T-cell (primary cell): ENCODE results near the gene NT5DC2. TPM values are rescaled to one million over a fixed set of nuclear protein-coding genes. Genes with fewer than 3 reads are reported as not detected.

Experiments used
- ATAC-seq, 4 experiments: fragments of 200-7000 bp in 3 of 4; fragments of 150-1000 bp in 1 of 4; cut with Tn5 transposase; replicated peaks in 1 of 4; 1 replicate in 3 of 4; 2 replicates in 1 of 4; pipeline ENCODE4 v1.10.0; 2021; ENCODE audit warnings: moderate library complexity in 3 of 4, mild to moderate bottlenecking in 2 of 4, moderate number of reproducible peaks in 1 of 4
- CTCF ChIA-PET, 2 donors: fragments of 300-600 bp; sonication (Branson Sonifier 250); formaldehyde crosslinking; loops; one replicate each; lab custom pipeline; 2022; ENCODE audit warnings: antibody characterized with exemption in 2 of 2; lab: Charles Lee
- POLR2A ChIA-PET, 2 donors: fragments of 300-600 bp; sonication (Branson Sonifier 250); formaldehyde crosslinking; loops; one replicate each; lab custom pipeline; 2022; ENCODE audit warnings: antibody characterized with exemption in 2 of 2; lab: Charles Lee
- DNase-seq, 35 experiments: peaks; one replicate each; pipeline versions ENCODE4 v3.0.0 to v3.0.0-alpha.2; 2013 to 2023
- H3K27ac ChIP-seq: one replicate; pipeline ENCODE4 v1.5.1; 2013; ENCODE audit warnings: low read length
- H3K27me3 ChIP-seq, 2 experiments: replicated peaks in 1 of 2; 1 replicate in 1 of 2; 2 replicates in 1 of 2; pipeline versions ENCODE4 v1.6.1 to v1.7.0; 2013; ENCODE audit warnings: low read length in 1 of 2, mixed read lengths in 1 of 2; ENCODE audit not compliant: control insufficient read depth in 2 of 2, insufficient read depth in 2 of 2; ENCODE audit errors: extremely low read depth in 1 of 2
- H3K36me3 ChIP-seq, 2 donors: 1 replicate in 1 of 2; 2 replicates in 1 of 2; pipeline versions ENCODE4 v1.6.1 to v1.7.0; 2013; ENCODE audit warnings: low read length in 1 of 2; ENCODE audit not compliant: control insufficient read depth in 2 of 2, insufficient read depth in 1 of 2; ENCODE audit errors: extremely low read depth in 1 of 2
- H3K4me1 ChIP-seq, 2 experiments: 1 replicate in 1 of 2; 2 replicates in 1 of 2; pipeline versions ENCODE4 v1.6.1 to v1.7.0; 2013; ENCODE audit warnings: low read length in 2 of 2, mixed read lengths in 1 of 2; ENCODE audit not compliant: insufficient read depth in 2 of 2, control insufficient read depth in 1 of 2; ENCODE audit errors: extremely low read depth in 1 of 2
- H3K4me3 ChIP-seq, 2 donors: 1 replicate in 1 of 2; 2 replicates in 1 of 2; pipeline versions ENCODE4 v1.5.1 to v1.7.0; 2013; ENCODE audit warnings: mild to moderate bottlenecking in 2 of 2, low read length in 1 of 2, moderate library complexity in 1 of 2; ENCODE audit not compliant: control insufficient read depth in 1 of 2; ENCODE audit errors: extremely low read depth in 1 of 2
- H3K9me3 ChIP-seq: 2 replicates; pipeline ENCODE4 v1.7.0; 2013
- H3K27ac Mint-ChIP-seq, 2 donors: one replicate each; pipeline ENCODE4 v1.8.0; 2020 to 2021; ENCODE audit warnings: mild to moderate bottlenecking in 2 of 2, mixed read lengths in 2 of 2
- H3K27me3 Mint-ChIP-seq, 2 donors: one replicate each; pipeline ENCODE4 v1.8.0; 2021 to 2022; ENCODE audit warnings: mixed read lengths in 2 of 2
- H3K36me3 Mint-ChIP-seq: one replicate; pipeline ENCODE4 v1.8.0; 2021; ENCODE audit warnings: mixed read lengths
- H3K4me1 Mint-ChIP-seq, 3 donors: one replicate each; pipeline ENCODE4 v1.8.0; 2020 to 2022; ENCODE audit warnings: mixed read lengths in 3 of 3, mild to moderate bottlenecking in 1 of 3
- H3K4me3 Mint-ChIP-seq, 3 donors: one replicate each; pipeline ENCODE4 v1.8.0; 2020 to 2022; ENCODE audit warnings: mild to moderate bottlenecking in 3 of 3, mixed read lengths in 3 of 3, moderate library complexity in 3 of 3
- H3K9me3 Mint-ChIP-seq, 3 donors: one replicate each; pipeline ENCODE4 v1.8.0; 2020 to 2022; ENCODE audit warnings: mixed read lengths in 3 of 3
- WGBS: methylation state at CpG from one replicate; pipeline ENCODE4 v1.1.5; 2013; ENCODE audit warnings: missing lambda C conversion rate; ENCODE audit not compliant: insufficient coverage; 5-methylcytosine and 5-hydroxymethylcytosine counted together
- total RNA-seq, 35 experiments: library from RNA in 6 of 35; stranded (reverse) in 6 of 35; fragments of 120-200 nt in 1 of 35; gene quantifications; one replicate each; pipeline versions ENCODE4 v1.2.1 to v1.2.4 and lab custom pipeline; 2013 to 2026

The NT5DC2 gene
- total RNA-seq, 5 donors from 2014 or later (not counting 1 experiment from before 2014, with no cell fraction given) = 1.9 to 10.9 (median 7.4) TPM

DNA sequence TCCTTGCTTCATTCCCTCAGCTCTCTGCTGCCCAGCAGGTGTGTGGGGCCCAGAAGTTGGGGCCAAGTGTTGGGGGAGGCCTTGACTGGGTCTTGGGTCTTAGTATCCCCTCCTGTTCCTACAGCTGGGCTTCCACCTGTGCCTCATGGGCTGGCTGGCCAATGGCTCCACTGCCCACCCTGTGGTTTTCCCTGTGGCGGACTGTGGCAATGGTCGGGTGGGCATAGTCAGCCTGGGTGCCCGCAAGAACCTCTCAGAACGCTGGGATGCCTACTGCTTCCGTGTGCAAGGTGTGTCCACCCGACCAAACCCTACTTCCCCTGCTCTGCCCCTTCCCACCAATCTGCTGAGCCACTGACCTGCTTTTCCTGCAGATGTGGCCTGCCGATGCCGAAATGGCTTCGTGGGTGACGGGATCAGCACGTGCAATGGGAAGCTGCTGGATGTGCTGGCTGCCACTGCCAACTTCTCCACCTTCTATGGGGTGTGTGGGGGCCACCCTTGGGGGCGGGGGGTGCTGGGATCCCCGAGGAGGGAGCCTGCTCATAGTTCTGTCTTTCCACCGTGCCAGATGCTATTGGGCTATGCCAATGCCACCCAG, 10.9 kb downstream of the NT5DC2 start:
- H3K4me3 Mint-ChIP-seq = no peak overlapping the region
- no peak overlapping the region for H3K27ac ChIP-seq

GRCh38 chr3:52521881-52522650, 11.6 kb downstream of the NT5DC2 start:
- Mint-ChIP-seq H3K9me3 (no peaks in the 10 kb centered on the region), H3K4me1 (no peaks in the 10 kb centered on the region), H3K4me3 (no peak overlapping the region), H3K27ac (no peak overlapping the region), H3K36me3 (no peaks in the 10 kb centered on the region), H3K27me3 (no peaks in the 10 kb centered on the region)
- Histone ChIP-seq H3K36me3 (no peaks in the 10 kb centered on the region), H3K4me3 (no peak overlapping the region), H3K27ac (no peak overlapping the region), H3K9me3 (no peaks in the 10 kb centered on the region), H3K4me1 (no peaks in the 10 kb centered on the region), H3K27me3 (no peaks in the 10 kb centered on the region)
- ATAC-seq (no peak), DNase-seq (no peak)
- 92% methylated on average over 24 of the region's 33 CpGs for WGBS
- ChIA-PET CTCF (no interaction called here), POLR2A (no interaction called here)

More for the DNA sequence above, 10.9 kb downstream of the NT5DC2 start:
- no peaks in the 10 kb centered on the region for H3K4me1 Mint-ChIP-seq
- H3K27ac Mint-ChIP-seq = no peak overlapping the region
- H3K4me3 ChIP-seq = no peak overlapping the region
- WGBS = 78% methylated on average over 10 of the region's 14 CpGs
- DNase-seq (no peak), ATAC-seq (no peak)
- H3K36me3 ChIP-seq = no peaks in the 10 kb centered on the region
- H3K9me3 Mint-ChIP-seq = no peaks in the 10 kb centered on the region
- CTCF ChIA-PET = no interaction called here
- no peaks in the 10 kb centered on the region for H3K27me3 ChIP-seq
- H3K4me1 ChIP-seq = no peaks in the 10 kb centered on the region
- no peaks in the 10 kb centered on the region for H3K36me3 Mint-ChIP-seq
- POLR2A ChIA-PET = no interaction called here
- no peaks in the 10 kb centered on the region for H3K9me3 ChIP-seq
- H3K27me3 Mint-ChIP-seq = no peaks in the 10 kb centered on the region

DNA sequence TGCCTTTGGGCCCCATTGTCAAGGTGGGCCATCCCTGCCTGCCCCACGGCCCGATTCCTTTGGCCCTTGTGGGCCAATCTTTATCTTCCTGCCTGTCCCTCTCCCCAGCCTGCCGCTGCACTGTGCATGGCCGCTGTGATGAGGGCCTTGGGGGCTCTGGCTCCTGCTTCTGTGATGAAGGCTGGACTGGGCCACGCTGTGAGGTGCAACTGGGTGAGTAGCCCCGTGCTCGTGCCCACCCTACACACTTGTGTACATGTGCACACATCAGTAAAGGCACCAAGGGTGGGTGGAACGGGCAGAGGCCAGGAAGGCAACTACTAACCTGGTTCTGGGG, 12.2 kb downstream of the NT5DC2 start:
- H3K36me3 Mint-ChIP-seq = no peaks in the 10 kb centered on the region
- WGBS = 86% methylated on average over 7 of the region's 8 CpGs
- no peak for DNase-seq
- no peak overlapping the region for H3K27ac Mint-ChIP-seq
- no peaks in the 10 kb centered on the region for H3K9me3 Mint-ChIP-seq
- Histone ChIP-seq H3K4me1 (no peaks in the 10 kb centered on the region), H3K27ac (no peak overlapping the region), H3K4me3 (no peak overlapping the region), H3K27me3 (no peaks in the 10 kb centered on the region), H3K36me3 (no peaks in the 10 kb centered on the region), H3K9me3 (no peaks in the 10 kb centered on the region)
- ChIA-PET POLR2A (no interaction called here), CTCF (no interaction called here)
- H3K27me3 Mint-ChIP-seq = no peaks in the 10 kb centered on the region
- H3K4me1 Mint-ChIP-seq = no peaks in the 10 kb centered on the region
- ATAC-seq = no peak
- no peak overlapping the region for H3K4me3 Mint-ChIP-seq

DNA sequence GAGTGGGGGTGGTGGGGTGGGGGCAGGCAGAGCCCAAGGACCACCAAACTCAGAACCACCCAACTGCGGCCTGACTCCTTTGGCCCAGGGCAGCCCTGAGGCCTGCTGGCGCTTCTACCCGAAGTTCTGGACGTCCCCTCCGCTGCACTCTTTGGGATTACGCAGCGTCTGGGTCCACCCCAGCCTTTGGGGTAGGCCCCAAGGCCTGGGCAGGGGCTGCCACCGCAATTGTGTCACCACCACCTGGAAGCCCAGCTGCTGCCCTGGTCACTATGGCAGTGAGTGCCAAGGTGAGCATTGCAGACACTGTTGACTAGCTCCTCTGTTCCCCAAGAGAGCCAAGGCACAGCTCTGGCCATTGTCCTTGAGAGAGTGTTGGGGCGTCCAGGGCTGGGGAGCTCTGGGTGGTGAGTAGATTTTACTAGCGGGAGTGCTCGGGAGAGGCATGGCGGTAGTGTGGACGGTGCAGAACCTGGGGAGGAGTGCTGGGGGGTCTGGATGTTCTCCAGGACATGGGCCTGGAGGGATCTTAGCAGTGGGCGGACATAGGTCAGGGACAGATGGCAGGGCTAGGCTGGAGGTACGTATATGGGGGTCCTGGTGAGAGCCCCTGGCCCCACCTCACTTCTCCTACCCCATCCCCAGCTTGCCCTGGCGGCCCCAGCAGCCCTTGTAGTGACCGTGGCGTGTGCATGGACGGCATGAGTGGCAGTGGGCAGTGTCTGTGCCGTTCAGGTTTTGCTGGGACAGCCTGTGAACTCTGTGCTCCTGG, 12.8 kb downstream of the NT5DC2 start:
- DNase-seq = no peak
- no peak for ATAC-seq
- Histone ChIP-seq H3K36me3 (no peaks in the 10 kb centered on the region), H3K9me3 (no peaks in the 10 kb centered on the region), H3K4me3 (no peak overlapping the region), H3K27me3 (no peaks in the 10 kb centered on the region), H3K4me1 (no peaks in the 10 kb centered on the region), H3K27ac (no peak overlapping the region)
- Mint-ChIP-seq H3K4me3 (no peak overlapping the region), H3K9me3 (no peaks in the 10 kb centered on the region), H3K27ac (no peak overlapping the region), H3K4me1 (no peaks in the 10 kb centered on the region), H3K36me3 (no peaks in the 10 kb centered on the region), H3K27me3 (no peaks in the 10 kb centered on the region)
- 91% methylated on average over 17 of the region's 20 CpGs for WGBS
- ChIA-PET CTCF (interaction anchor here in 1 of 2 donors (0.6 kb wide), 1 partner anchor 237 kb away, joined by 3 read pairs; no protein-coding TSS in a partner anchor), POLR2A (interaction anchor here in 1 of 2 donors (0.7 kb wide), 1 partner anchor 171 kb away, joined by 6 read pairs; no protein-coding TSS in a partner anchor)

- no peak for DNase-seq
Observed at GRCh38 chr3:52520141-52520667, 13.5 kb downstream of the NT5DC2 start.

GRCh38 chr3:52519445-52520140, 14.1 kb downstream of the NT5DC2 start:
- Mint-ChIP-seq H3K36me3 (no peaks in the 10 kb centered on the region), H3K4me1 (no peaks in the 10 kb centered on the region), H3K9me3 (no peaks in the 10 kb centered on the region), H3K27ac (no peak overlapping the region), H3K4me3 (no peak overlapping the region), H3K27me3 (no peaks in the 10 kb centered on the region)
- CTCF ChIA-PET = no interaction called here
- Histone ChIP-seq H3K27me3 (no peaks in the 10 kb centered on the region), H3K27ac (no peak overlapping the region), H3K4me1 (no peaks in the 10 kb centered on the region), H3K4me3 (no peak overlapping the region), H3K36me3 (no peaks in the 10 kb centered on the region), H3K9me3 (no peaks in the 10 kb centered on the region)
- DNase-seq (no peak), ATAC-seq (no peak)
- POLR2A ChIA-PET = no interaction called here
- WGBS = 91% methylated on average over 21 of the region's 22 CpGs

More at GRCh38 chr3:52520141-52520667, 13.5 kb downstream of the NT5DC2 start:
- no peak overlapping the region for H3K4me3 Mint-ChIP-seq
- no peaks in the 10 kb centered on the region for H3K4me1 Mint-ChIP-seq
- H3K9me3 ChIP-seq = no peaks in the 10 kb centered on the region
- 70% methylated on average over 8 of the region's 14 CpGs for WGBS
- no peak overlapping the region for H3K27ac Mint-ChIP-seq
- ChIA-PET POLR2A (interaction anchor here in 1 of 2 donors (0.7 kb wide), 1 partner anchor 170 kb away, joined by 6 read pairs; no protein-coding TSS in a partner anchor), CTCF (interaction anchor here in 1 of 2 donors (0.6 kb wide), 1 partner anchor 238 kb away, joined by 3 read pairs; no protein-coding TSS in a partner anchor)
- no peaks in the 10 kb centered on the region for H3K27me3 ChIP-seq
- H3K36me3 ChIP-seq = no peaks in the 10 kb centered on the region
- H3K9me3 Mint-ChIP-seq = no peaks in the 10 kb centered on the region
- H3K4me3 ChIP-seq = no peak overlapping the region
- H3K27ac ChIP-seq = no peak overlapping the region
- ATAC-seq = no peak
- H3K4me1 ChIP-seq = no peaks in the 10 kb centered on the region
- H3K36me3 Mint-ChIP-seq = no peaks in the 10 kb centered on the region
- no peaks in the 10 kb centered on the region for H3K27me3 Mint-ChIP-seq
